SJSA1 (cell line): ENCODE data around the gene KDM2B. TPM values are rescaled to one million over a fixed set of nuclear protein-coding genes. Genes with fewer than 3 reads are reported as not detected.
"Not testable (repeated sequence)": the region's sequence is repeated elsewhere in the genome, so short reads cannot be mapped to it uniquely, and the experiment has no call there.

Source experiments
- DNase-seq, 2 experiments: peaks; one replicate each; pipeline ENCODE4 v3.0.0-alpha.2; 2015 to 2020; ENCODE audit warnings: low spot score in 2 of 2, low read depth in 1 of 2
- H3K27ac ChIP-seq: fragments of 250-450 bp; sonication (Bioruptor Pico); 2 replicates; pipeline ENCODE4 v1.5.1; 2020; ENCODE audit warnings: mild to moderate bottlenecking, moderate library complexity
- H3K27me3 ChIP-seq: fragments of 250-450 bp; sonication (Bioruptor Pico); replicated peaks from 2 replicates; pipeline ENCODE4 v1.5.1; 2020; ENCODE audit warnings: mild to moderate bottlenecking, moderate library complexity
- H3K36me3 ChIP-seq: fragments of 250-450 bp; sonication (Bioruptor Pico); 2 replicates; pipeline ENCODE4 v1.5.1; 2020; ENCODE audit warnings: mild to moderate bottlenecking
- H3K4me1 ChIP-seq: fragments of 250-450 bp; sonication (Bioruptor Pico); replicated peaks from 2 replicates; pipeline ENCODE4 v1.6.1; 2021; ENCODE audit warnings: mild to moderate bottlenecking
- H3K4me3 ChIP-seq: fragments of 250-450 bp; sonication (Bioruptor Pico); 2 replicates; pipeline ENCODE4 v1.5.1; 2020; ENCODE audit warnings: mild to moderate bottlenecking
- H3K9me3 ChIP-seq: fragments of 250-450 bp; sonication (Bioruptor Pico); replicated peaks from 2 replicates; pipeline ENCODE4 v1.5.1; 2020; ENCODE audit warnings: mild to moderate bottlenecking
- total RNA-seq: library from RNA; depleted of rRNA; stranded (reverse); fragments of >200 nt; shearing (Covaris generic); gene quantifications from 2 replicates; pipeline ENCODE4 v1.2.3, GENCODE V29; 2014

The KDM2B gene
- total RNA-seq, 1 experiment from 2014 or later, result 22.0 TPM

- DNase-seq, result peak; percentile 42 to 52
These were observed 180.3 kb downstream of the KDM2B start for GRCh38 chr12:121400332-121401139.

GRCh38 chr12:121399391-121400331, 181.2 kb downstream of the KDM2B start, which contains the start of gene RNF34:
RNF34 (plus strand) TSS chr12:121400118; CDS start chr12:121400213, 95 bp downstream.
- Histone ChIP-seq H3K9me3 (no peaks in the 10 kb centered on the region), H3K4me1 (no peaks in the 10 kb centered on the region; the same call in 1 of the 2 replicates), H3K36me3 (peaks cover 19% of the 10 kb centered on the region), H3K27ac (peak within 1 kb of the TSS; percentile 49), H3K27me3 (no peaks in the 10 kb centered on the region), H3K4me3 (peak within 1 kb of the TSS; percentile 83)
- peak; percentile 98 to 99 for DNase-seq

More at GRCh38 chr12:121400332-121401139, 180.3 kb downstream of the KDM2B start:
- Histone ChIP-seq H3K4me3 (peak overlapping the region; percentile 83), H3K27me3 (no peaks in the 10 kb centered on the region), H3K9me3 (no peaks in the 10 kb centered on the region), H3K36me3 (peaks cover 28% of the 10 kb centered on the region), H3K27ac (peak overlapping the region; percentile 47), H3K4me1 (no peaks in the 10 kb centered on the region; the same call in 1 of the 2 replicates)

DNA sequence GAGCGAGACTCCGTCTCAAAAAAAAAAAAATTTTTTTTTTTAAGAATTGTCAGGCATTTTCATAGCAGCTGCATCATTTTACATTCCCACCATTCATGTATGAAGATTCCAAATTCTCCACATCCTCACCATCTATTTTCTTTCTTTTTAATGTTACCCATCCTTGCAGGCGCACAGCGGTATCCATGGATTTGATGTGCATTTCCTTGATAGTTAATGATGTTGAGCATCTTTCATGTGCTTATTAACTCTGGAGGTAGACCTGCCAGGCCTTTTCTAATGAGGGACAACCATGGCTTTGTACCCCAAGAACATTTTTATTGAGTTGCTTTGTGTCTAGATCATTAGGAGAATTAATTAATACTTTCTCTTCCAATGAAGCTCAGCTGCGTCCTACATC, 182.5 kb downstream of the KDM2B start:
- Histone ChIP-seq H3K4me3 (no peak overlapping the region), H3K27me3 (no peaks in the 10 kb centered on the region), H3K9me3 (no peaks in the 10 kb centered on the region), H3K27ac (no peak overlapping the region), H3K36me3 (peaks cover 16% of the 10 kb centered on the region), H3K4me1 (no peaks in the 10 kb centered on the region; the same call in 1 of the 2 replicates)
- no peak for DNase-seq

GRCh38 chr12:121397521-121397920, 183.3 kb downstream of the KDM2B start:
- Histone ChIP-seq H3K27ac (no peak overlapping the region), H3K4me3 (no peak overlapping the region), H3K4me1 (no peaks in the 10 kb centered on the region; the same call in 1 of the 2 replicates), H3K27me3 (no peaks in the 10 kb centered on the region), H3K36me3 (peaks cover 12% of the 10 kb centered on the region), H3K9me3 (no peaks in the 10 kb centered on the region)
- DNase-seq, result no peak

DNA sequence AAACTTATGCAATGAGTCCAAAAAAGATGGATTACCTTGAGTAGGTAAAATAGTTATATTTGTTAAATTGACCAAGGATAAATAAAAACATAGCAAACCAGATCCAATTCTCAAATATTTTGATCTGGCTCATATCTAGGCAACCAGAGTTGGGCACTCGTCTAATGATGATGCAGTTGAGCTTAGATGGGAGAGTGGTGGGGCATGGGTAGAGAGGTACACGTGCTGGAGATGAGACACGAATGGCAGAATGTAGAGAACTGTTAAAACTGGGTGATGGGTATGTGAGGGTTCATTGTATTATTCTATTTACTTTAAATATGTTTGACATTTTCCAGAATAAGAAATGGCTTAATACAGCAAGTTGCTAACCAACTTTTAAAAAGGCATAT, 188.5 kb downstream of the KDM2B start:
- Histone ChIP-seq H3K27ac (no peak overlapping the region), H3K4me3 (no peak overlapping the region), H3K4me1 (peaks cover 11% of the 10 kb centered on the region), H3K36me3 (no peaks in the 10 kb centered on the region), H3K9me3 (no peaks in the 10 kb centered on the region), H3K27me3 (no peaks in the 10 kb centered on the region)
- DNase-seq, result no peak

DNA sequence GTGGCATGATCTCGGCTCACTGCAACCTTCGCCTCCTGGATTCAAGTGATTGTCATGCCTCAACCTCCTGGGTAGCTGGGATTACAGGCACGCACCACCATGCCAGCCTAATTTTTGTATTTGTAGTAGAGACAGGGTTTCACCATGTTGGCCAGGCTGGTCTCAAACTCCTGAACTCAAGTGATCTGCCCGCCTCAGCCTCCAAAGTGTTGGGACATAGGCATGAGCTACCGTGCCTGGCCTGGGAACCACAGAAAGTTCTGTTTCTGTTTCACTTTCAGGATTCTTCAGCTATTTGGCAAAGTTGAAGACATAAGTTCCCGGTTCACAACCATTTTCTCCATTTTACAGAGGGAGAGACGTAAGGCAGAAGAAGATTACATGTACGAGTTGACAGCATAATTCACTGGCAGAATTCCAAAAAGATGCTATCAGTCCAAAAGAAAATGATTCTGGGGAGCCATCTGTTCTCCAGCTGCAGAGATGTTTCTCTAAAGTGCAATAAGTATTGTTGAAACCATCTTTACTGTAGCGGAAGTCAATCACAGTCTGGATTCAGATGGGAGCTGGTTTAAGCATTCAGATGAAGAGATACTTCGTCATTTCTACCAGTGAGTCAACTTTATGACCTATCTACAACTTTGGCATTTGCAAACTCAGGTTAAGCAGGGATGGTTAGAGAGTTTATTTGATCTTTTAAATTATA, 189.1 kb downstream of the KDM2B start:
- Histone ChIP-seq H3K4me1 (peaks cover 11% of the 10 kb centered on the region), H3K4me3 (no peak overlapping the region), H3K36me3 (no peaks in the 10 kb centered on the region), H3K27ac (no peak overlapping the region), H3K9me3 (no peaks in the 10 kb centered on the region), H3K27me3 (no peaks in the 10 kb centered on the region)
- DNase-seq, result no peak

DNA sequence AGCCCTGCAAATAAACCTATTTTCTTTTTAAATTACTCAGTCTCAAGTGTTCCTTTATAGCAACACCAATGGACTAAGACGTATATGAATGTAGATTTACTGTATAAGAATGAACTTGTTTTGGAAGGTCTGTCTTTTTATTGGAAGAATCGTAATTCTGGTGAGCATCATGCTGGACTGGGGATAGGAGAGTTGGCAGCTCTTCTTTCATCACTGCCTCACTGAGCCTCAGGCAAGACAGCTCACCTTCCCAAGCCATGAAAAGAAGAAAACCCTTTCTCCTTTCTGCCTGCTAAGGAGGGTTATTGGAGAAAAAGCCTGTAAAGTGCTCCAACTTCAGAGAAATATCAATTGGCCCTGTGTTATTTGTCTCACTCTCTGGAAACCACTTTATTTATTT, 190.0 kb downstream of the KDM2B start:
- H3K27me3 ChIP-seq, result no peaks in the 10 kb centered on the region
- H3K9me3 ChIP-seq, result no peaks in the 10 kb centered on the region
- H3K27ac ChIP-seq, result no peak overlapping the region
- H3K36me3 ChIP-seq, result no peaks in the 10 kb centered on the region
- H3K4me1 ChIP-seq, result peaks cover 11% of the 10 kb centered on the region
- no peak overlapping the region for H3K4me3 ChIP-seq
- DNase-seq, result no peak

GRCh38 chr12:121388421-121388981, 192.3 kb downstream of the KDM2B start:
- no peaks in the 10 kb centered on the region for H3K36me3 ChIP-seq
- no peaks in the 10 kb centered on the region for H3K27me3 ChIP-seq
- peaks cover 11% of the 10 kb centered on the region for H3K4me1 ChIP-seq
- DNase-seq, result peak; percentile 57 to 75
- H3K9me3 ChIP-seq, result no peaks in the 10 kb centered on the region
- no peak overlapping the region for H3K27ac ChIP-seq
- no peak overlapping the region for H3K4me3 ChIP-seq

- not testable (repeated sequence) for DNase-seq, H3K4me3 ChIP-seq, H3K27me3 ChIP-seq, H3K36me3 ChIP-seq, H3K27ac ChIP-seq, H3K9me3 ChIP-seq
- H3K4me1 ChIP-seq, result peaks cover 11% of the 10 kb centered on the region
These were observed 195.9 kb downstream of the KDM2B start for GRCh38 chr12:121384891-121385290.

GRCh38 chr12:121383601-121384021, 197.2 kb downstream of the KDM2B start:
- DNase-seq, result no peak
- no peaks in the 10 kb centered on the region for H3K27me3 ChIP-seq
- peaks cover 9% of the 10 kb centered on the region for H3K4me1 ChIP-seq
- H3K4me3 ChIP-seq, result no peak overlapping the region
- H3K36me3 ChIP-seq, result no peaks in the 10 kb centered on the region
- no peaks in the 10 kb centered on the region for H3K9me3 ChIP-seq
- no peak overlapping the region for H3K27ac ChIP-seq

GRCh38 chr12:121379945-121380344, 200.9 kb downstream of the KDM2B start:
- no peak overlapping the region for H3K4me3 ChIP-seq
- H3K27me3 ChIP-seq, result no peaks in the 10 kb centered on the region
- H3K27ac ChIP-seq, result no peak overlapping the region
- H3K9me3 ChIP-seq, result no peaks in the 10 kb centered on the region
- no peak for DNase-seq
- H3K4me1 ChIP-seq, result no peaks in the 10 kb centered on the region
- H3K36me3 ChIP-seq, result no peaks in the 10 kb centered on the region
